ENCODE measurements around the gene TRAM1L1.

TRAM1L1 gene

GRCh38 chr4:117084866-117085701 lies at the start of gene TRAM1L1:
Gene TRAM1L1 (minus strand): TSS chr4:117085576. CDS start chr4:117085393, 183 bp downstream.
- H3K9ac ChIP-seq (ENCODE audit: low read depth, low read length), result peak within 1 kb of the TSS; percentile 74
- no peaks in the 10 kb centered on the region for H3K36me3 ChIP-seq (ENCODE audit: control insufficient read depth, insufficient read depth, low read length)
- H3K4me3 ChIP-seq (ENCODE audit: low read depth, low read length), result peak within 1 kb of the TSS; percentile 82
- H3K27me3 ChIP-seq (ENCODE audit: control insufficient read depth, insufficient read depth, low read length), result no peaks in the 10 kb centered on the region
- peak within 1 kb of the TSS; percentile 61 for H3K27ac ChIP-seq (ENCODE audit: low read depth, low read length)
- H3K4me1 ChIP-seq (ENCODE audit: control insufficient read depth, insufficient read depth, low read length), result peaks cover 15% of the 10 kb centered on the region
- peaks cover 11% of the 10 kb centered on the region for H3K9me3 ChIP-seq (ENCODE audit: control insufficient read depth, insufficient read depth, low read length)

- Histone ChIP-seq H3K27ac (ENCODE audit: low read depth, low read length) (no peak overlapping the region), H3K4me1 (ENCODE audit: control insufficient read depth, insufficient read depth, low read length) (peaks cover 3% of the 10 kb centered on the region; the same call in 1 of the 2 replicates), H3K9me3 (ENCODE audit: control insufficient read depth, insufficient read depth, low read length) (peaks cover 4% of the 10 kb centered on the region; the same call in 1 of the 2 replicates), H3K27me3 (ENCODE audit: control insufficient read depth, insufficient read depth, low read length) (no peaks in the 10 kb centered on the region), H3K9ac (ENCODE audit: low read depth, low read length) (no peak overlapping the region), H3K36me3 (ENCODE audit: control insufficient read depth, insufficient read depth, low read length) (no peaks in the 10 kb centered on the region), H3K4me3 (ENCODE audit: low read depth, low read length) (no peak overlapping the region)
Measured at GRCh38 chr4:117134386-117134785, 49.0 kb upstream of the TRAM1L1 start.

GRCh38 chr4:117096886-117097285 lies 11.5 kb upstream of the TRAM1L1 start:
- Histone ChIP-seq H3K4me3 (ENCODE audit: low read depth, low read length) (no peak overlapping the region), H3K4me1 (ENCODE audit: control insufficient read depth, insufficient read depth, low read length) (peaks cover 5% of the 10 kb centered on the region; the same call in 1 of the 2 replicates), H3K27me3 (ENCODE audit: control insufficient read depth, insufficient read depth, low read length) (no peaks in the 10 kb centered on the region), H3K36me3 (ENCODE audit: control insufficient read depth, insufficient read depth, low read length) (no peaks in the 10 kb centered on the region), H3K9ac (ENCODE audit: low read depth, low read length) (no peak overlapping the region), H3K9me3 (ENCODE audit: control insufficient read depth, insufficient read depth, low read length) (no peaks in the 10 kb centered on the region), H3K27ac (ENCODE audit: low read depth, low read length) (no peak overlapping the region)

GRCh38 chr4:117096462-117096861 lies 11.1 kb upstream of the TRAM1L1 start:
- Histone ChIP-seq H3K36me3 (ENCODE audit: control insufficient read depth, insufficient read depth, low read length) (no peaks in the 10 kb centered on the region), H3K4me1 (ENCODE audit: control insufficient read depth, insufficient read depth, low read length) (peaks cover 5% of the 10 kb centered on the region; the same call in 1 of the 2 replicates), H3K9ac (ENCODE audit: low read depth, low read length) (no peak overlapping the region), H3K4me3 (ENCODE audit: low read depth, low read length) (no peak overlapping the region), H3K27me3 (ENCODE audit: control insufficient read depth, insufficient read depth, low read length) (no peaks in the 10 kb centered on the region), H3K27ac (ENCODE audit: low read depth, low read length) (no peak overlapping the region), H3K9me3 (ENCODE audit: control insufficient read depth, insufficient read depth, low read length) (no peaks in the 10 kb centered on the region)

GRCh38 chr4:117093571-117093970 lies 8.2 kb upstream of the TRAM1L1 start:
- H3K27ac ChIP-seq (ENCODE audit: low read depth, low read length), result no peak overlapping the region
- peaks cover 5% of the 10 kb centered on the region; the same call in 1 of the 2 replicates for H3K4me1 ChIP-seq (ENCODE audit: control insufficient read depth, insufficient read depth, low read length)
- no peaks in the 10 kb centered on the region for H3K9me3 ChIP-seq (ENCODE audit: control insufficient read depth, insufficient read depth, low read length)
- H3K36me3 ChIP-seq (ENCODE audit: control insufficient read depth, insufficient read depth, low read length), result no peaks in the 10 kb centered on the region
- H3K9ac ChIP-seq (ENCODE audit: low read depth, low read length), result no peak overlapping the region
- no peaks in the 10 kb centered on the region for H3K27me3 ChIP-seq (ENCODE audit: control insufficient read depth, insufficient read depth, low read length)
- no peak overlapping the region for H3K4me3 ChIP-seq (ENCODE audit: low read depth, low read length)

- peaks cover 7% of the 10 kb centered on the region; the same call in 1 of the 2 replicates for H3K9me3 ChIP-seq (ENCODE audit: control insufficient read depth, insufficient read depth, low read length)
- no peaks in the 10 kb centered on the region for H3K36me3 ChIP-seq (ENCODE audit: control insufficient read depth, insufficient read depth, low read length)
- no peak overlapping the region for H3K4me3 ChIP-seq (ENCODE audit: low read depth, low read length)
- no peak overlapping the region for H3K27ac ChIP-seq (ENCODE audit: low read depth, low read length)
- no peak overlapping the region for H3K9ac ChIP-seq (ENCODE audit: low read depth, low read length)
- H3K27me3 ChIP-seq (ENCODE audit: control insufficient read depth, insufficient read depth, low read length), result no peaks in the 10 kb centered on the region
- H3K4me1 ChIP-seq (ENCODE audit: control insufficient read depth, insufficient read depth, low read length), result no peaks in the 10 kb centered on the region
Measured at GRCh38 chr4:117077760-117078159, 7.6 kb downstream of the TRAM1L1 start.

GRCh38 chr4:117068120-117068519 lies 17.3 kb downstream of the TRAM1L1 start:
- Histone ChIP-seq H3K4me1 (ENCODE audit: control insufficient read depth, insufficient read depth, low read length) (peaks cover 8% of the 10 kb centered on the region), H3K4me3 (ENCODE audit: low read depth, low read length) (no peak overlapping the region), H3K27ac (ENCODE audit: low read depth, low read length) (no peak overlapping the region), H3K9ac (ENCODE audit: low read depth, low read length) (no peak overlapping the region), H3K36me3 (ENCODE audit: control insufficient read depth, insufficient read depth, low read length) (no peaks in the 10 kb centered on the region), H3K9me3 (ENCODE audit: control insufficient read depth, insufficient read depth, low read length) (no peaks in the 10 kb centered on the region), H3K27me3 (ENCODE audit: control insufficient read depth, insufficient read depth, low read length) (no peaks in the 10 kb centered on the region)

- no peaks in the 10 kb centered on the region for H3K36me3 ChIP-seq (ENCODE audit: control insufficient read depth, insufficient read depth, low read length)
Measured at GRCh38 chr4:117063961-117064696, 21.2 kb downstream of the TRAM1L1 start.

GRCh38 chr4:117042962-117043361 lies 42.4 kb downstream of the TRAM1L1 start:
- Histone ChIP-seq H3K9me3 (ENCODE audit: control insufficient read depth, insufficient read depth, low read length) (no peaks in the 10 kb centered on the region), H3K4me3 (ENCODE audit: low read depth, low read length) (no peak overlapping the region), H3K27ac (ENCODE audit: low read depth, low read length) (no peak overlapping the region), H3K9ac (ENCODE audit: low read depth, low read length) (no peak overlapping the region), H3K36me3 (ENCODE audit: control insufficient read depth, insufficient read depth, low read length) (no peaks in the 10 kb centered on the region), H3K4me1 (ENCODE audit: control insufficient read depth, insufficient read depth, low read length) (no peaks in the 10 kb centered on the region), H3K27me3 (ENCODE audit: control insufficient read depth, insufficient read depth, low read length) (no peaks in the 10 kb centered on the region)

More at GRCh38 chr4:117063961-117064696, 21.2 kb downstream of the TRAM1L1 start:
- Histone ChIP-seq H3K27me3 (ENCODE audit: control insufficient read depth, insufficient read depth, low read length) (no peaks in the 10 kb centered on the region), H3K27ac (ENCODE audit: low read depth, low read length) (no peak overlapping the region), H3K9me3 (ENCODE audit: control insufficient read depth, insufficient read depth, low read length) (no peaks in the 10 kb centered on the region), H3K4me1 (ENCODE audit: control insufficient read depth, insufficient read depth, low read length) (no peaks in the 10 kb centered on the region), H3K9ac (ENCODE audit: low read depth, low read length) (no peak overlapping the region), H3K4me3 (ENCODE audit: low read depth, low read length) (no peak overlapping the region)
